GM18951 (cell line): ENCODE results near the gene CHD8.

ENCODE experiments used
- POLR2A ChIP-seq: IDR thresholded peaks from 4 replicates; pipeline ENCODE4 v1.6.1; 2011; ENCODE audit warnings: mild to moderate bottlenecking; ENCODE audit not compliant: insufficient read length, insufficient read depth; ENCODE audit errors: extremely low read depth
- in situ Hi-C: fragments of 300-500 bp; cut with MboI; formaldehyde crosslinking; loops from one replicate; pipeline ENCODE4 v1.12.0; 2022; ENCODE audit warnings: low sequenced_read_pairs, mixed read lengths, inconsistent platforms; ENCODE audit not compliant: unreplicated experiment

Gene CHD8, protein sequence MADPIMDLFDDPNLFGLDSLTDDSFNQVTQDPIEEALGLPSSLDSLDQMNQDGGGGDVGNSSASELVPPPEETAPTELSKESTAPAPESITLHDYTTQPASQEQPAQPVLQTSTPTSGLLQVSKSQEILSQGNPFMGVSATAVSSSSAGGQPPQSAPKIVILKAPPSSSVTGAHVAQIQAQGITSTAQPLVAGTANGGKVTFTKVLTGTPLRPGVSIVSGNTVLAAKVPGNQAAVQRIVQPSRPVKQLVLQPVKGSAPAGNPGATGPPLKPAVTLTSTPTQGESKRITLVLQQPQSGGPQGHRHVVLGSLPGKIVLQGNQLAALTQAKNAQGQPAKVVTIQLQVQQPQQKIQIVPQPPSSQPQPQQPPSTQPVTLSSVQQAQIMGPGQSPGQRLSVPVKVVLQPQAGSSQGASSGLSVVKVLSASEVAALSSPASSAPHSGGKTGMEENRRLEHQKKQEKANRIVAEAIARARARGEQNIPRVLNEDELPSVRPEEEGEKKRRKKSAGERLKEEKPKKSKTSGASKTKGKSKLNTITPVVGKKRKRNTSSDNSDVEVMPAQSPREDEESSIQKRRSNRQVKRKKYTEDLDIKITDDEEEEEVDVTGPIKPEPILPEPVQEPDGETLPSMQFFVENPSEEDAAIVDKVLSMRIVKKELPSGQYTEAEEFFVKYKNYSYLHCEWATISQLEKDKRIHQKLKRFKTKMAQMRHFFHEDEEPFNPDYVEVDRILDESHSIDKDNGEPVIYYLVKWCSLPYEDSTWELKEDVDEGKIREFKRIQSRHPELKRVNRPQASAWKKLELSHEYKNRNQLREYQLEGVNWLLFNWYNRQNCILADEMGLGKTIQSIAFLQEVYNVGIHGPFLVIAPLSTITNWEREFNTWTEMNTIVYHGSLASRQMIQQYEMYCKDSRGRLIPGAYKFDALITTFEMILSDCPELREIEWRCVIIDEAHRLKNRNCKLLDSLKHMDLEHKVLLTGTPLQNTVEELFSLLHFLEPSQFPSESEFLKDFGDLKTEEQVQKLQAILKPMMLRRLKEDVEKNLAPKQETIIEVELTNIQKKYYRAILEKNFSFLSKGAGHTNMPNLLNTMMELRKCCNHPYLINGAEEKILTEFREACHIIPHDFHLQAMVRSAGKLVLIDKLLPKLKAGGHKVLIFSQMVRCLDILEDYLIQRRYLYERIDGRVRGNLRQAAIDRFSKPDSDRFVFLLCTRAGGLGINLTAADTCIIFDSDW (N-terminal part only)

GRCh38 chr14:21455912-21456667, at the start of gene CHD8:
Gene CHD8, minus strand, starts transcription at chr14:21456123. Its CDS starts 24,480 bp downstream, at chr14:21431643.
- TF ChIP-seq POLR2A, result peak; percentile 83
- in situ Hi-C loops, result no loop called here

DNA sequence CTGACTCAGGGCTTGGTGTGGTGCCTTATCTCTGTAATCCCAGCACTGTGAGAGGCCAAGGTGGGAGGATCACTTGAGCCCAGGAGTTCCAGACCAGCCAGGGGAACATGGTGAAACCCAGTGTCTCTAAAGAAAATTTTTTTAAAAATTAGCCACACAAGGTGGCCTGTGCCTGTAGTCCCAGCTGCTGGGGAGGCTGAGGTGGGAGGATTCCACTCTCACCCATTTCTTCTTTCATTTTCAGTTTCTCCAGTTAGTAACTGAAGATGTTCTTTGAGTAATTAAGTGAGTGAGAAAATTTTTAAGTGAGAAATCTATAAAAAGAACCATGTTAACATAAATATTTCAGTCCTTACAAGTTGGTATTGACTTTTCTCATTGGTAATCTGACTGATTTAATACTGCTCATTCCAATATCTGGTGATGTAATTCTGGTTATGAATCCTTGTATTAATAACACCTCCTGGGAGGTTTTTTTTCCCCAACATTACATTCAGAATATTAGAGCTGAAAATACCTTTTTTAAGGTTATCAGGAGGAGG, 49.2 kb upstream of the CHD8 start:
- in situ Hi-C loops, result no loop called here
- no peak for TF ChIP-seq POLR2A

DNA sequence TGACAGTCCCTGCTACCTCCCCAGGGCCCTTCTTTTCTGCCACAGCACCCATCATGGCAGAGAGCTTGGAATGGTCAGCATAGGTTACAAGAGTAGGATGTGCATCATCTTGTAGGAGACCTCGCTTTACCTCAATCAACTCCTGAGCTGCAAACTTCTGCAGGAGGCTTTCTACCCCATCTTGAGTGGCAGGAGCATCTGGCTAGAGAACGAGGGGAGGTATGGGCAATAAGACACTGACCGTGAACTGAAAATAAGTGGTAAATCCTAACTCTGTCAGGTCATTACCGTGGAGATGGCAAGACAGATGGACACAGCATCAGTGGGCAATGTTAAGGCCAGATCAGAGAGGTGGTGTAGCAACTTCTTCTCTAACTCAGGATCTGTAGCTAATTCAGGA, 47.5 kb upstream of the CHD8 start:
- TF ChIP-seq POLR2A, result no peak
- in situ Hi-C loops, result no loop called here

DNA sequence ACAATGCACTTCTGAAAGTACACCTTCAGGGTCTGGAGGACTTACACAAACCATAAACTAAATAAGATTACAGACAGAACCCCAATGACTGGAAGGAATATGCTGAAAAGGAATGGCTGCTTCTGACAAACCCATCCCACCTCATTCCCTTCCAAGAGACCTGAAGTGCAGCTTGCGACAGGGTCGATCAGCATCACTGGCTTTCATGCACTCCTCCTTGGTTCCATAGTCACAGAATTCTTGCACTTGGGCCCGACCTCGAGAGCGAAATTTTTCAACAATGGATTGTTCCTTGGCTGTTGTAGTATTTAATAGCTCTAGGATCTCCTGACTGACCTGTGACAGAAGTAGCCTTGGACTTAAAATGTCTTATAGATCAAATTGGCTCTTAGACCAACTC, 45.6 kb upstream of the CHD8 start:
- TF ChIP-seq POLR2A, result no peak
- in situ Hi-C loops, result no loop called here

- no peak for TF ChIP-seq POLR2A
- in situ Hi-C loops, result no loop called here
Measured at GRCh38 chr14:21498540-21499526, 42.9 kb upstream of the CHD8 start.

- in situ Hi-C loops, result no loop called here
- TF ChIP-seq POLR2A, result no peak
Measured at GRCh38 chr14:21496453-21496852, 40.5 kb upstream of the CHD8 start.

DNA sequence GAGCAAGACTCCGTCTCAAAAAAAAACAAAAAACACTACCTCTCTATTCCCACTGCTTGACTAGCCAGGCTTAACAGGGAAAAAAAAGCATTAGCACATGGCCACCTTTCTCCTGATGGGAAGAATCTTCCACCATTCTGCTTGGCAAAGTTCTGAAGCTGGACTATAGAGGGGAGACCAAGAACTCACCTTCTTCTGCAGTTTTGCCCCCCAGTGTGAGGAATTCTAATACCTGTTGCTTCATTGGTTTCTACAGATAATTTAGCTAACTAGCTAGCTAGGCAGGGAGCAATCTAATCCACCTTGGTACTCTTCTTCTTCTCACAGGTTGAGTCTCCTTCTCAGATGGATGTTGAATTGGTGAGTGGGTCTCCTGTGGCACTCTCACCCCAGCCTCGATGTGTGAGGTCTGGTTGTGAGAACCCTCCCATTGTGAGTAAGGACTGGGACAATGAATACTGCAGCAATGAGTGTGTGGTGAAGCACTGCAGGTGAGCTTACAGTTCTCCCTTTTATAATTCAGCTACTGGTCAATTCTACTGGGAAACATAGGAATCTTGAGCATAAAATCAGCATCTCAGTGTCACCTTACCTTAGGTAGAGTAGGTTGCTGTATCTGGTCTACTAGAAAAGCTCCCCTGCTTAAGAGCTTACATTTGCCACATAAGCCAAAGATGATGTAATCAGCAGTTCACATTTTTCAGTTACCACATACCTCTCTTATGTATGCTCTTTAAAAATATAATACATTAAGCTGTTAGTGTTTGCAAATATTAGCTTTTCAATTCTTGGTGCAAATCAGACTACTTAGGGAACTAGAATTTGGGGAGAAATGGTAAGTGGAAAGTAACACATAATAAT, 39.2 kb upstream of the CHD8 start:
- in situ Hi-C loops, result no loop called here
- no peak for TF ChIP-seq POLR2A

DNA sequence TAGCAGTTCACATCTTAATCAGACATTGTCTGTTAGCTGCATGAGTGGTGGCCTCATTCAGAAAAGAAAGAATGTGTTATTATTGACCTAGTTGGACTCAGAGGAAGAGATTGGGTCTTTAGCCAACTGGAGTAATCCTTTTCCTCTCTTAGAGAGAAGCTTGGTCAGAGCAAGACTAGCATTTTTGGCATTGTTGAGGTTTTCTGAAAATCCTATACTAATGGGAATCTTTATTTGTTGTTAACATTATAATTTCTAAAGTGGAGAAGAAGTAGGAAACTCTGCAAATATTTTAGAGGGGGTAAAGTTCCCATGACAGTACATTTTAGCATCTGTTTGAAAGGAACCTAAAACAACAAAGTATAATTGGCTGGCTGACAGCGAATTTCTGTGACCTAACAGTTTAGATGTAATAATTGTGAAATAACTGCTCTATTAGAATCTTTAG, 30.7 kb upstream of the CHD8 start:
- in situ Hi-C loops, result no loop called here
- no peak for TF ChIP-seq POLR2A

DNA sequence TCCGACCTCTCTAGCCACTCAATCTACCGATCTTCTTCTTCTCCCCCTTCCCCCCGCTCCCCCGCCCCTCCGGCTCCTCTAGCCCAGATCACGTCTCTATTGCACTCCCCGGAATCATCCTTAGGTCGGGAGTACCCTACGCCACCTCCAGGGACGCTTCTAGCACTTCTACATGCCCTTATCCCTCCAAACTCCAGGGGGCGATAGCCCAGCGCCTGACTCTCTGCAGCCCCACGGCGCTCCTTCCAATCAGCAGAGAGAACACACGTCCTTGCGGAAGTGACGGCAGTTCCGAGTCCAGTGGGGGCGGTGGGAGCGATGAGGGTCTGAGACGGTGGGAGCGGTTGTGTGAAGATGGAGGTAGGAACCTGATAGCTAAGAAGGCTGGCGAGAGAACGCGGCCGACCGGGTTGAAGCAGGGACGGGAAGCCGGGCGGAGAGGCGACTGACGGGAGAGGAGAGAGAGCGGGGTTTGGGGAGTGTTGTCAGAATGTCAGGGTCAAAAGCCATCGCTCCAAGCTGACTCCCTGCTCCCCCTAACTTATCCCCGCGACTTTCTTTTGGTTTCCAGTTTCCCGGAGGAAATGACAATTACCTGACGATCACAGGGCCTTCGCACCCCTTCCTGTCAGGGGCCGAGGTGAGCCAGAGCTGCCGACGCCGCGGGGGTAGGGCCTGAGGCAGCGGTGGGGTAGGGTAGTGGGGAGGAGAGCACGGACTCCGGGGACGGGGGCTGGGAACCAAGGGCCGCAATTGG, 21.2 kb upstream of the CHD8 start, which contains the start of the genes RAB2B and TOX4:
TSS of gene RAB2B (minus strand) at position 35 of the 757 bp plus-strand sequence. CDS start 87 bp downstream, outside the sequence.
TSS of gene TOX4 (plus strand) at position 271 of the 757 bp plus-strand sequence. CDS start at position 355, 84 bp downstream.
- TF ChIP-seq POLR2A, result peak; percentile 75
- in situ Hi-C loops, result no loop called here
